NCI-H187 (cell line): ENCODE measurements around the gene SLC7A8.

Experiments used
- DNase-seq, 2 experiments: peaks; one replicate each; lab custom pipeline; 2025; lab: John Stamatoyannopoulos, UW

The SLC7A8 gene

GRCh38 chr14:23154964-23155587 lies 28.4 kb downstream of the SLC7A8 start:
- no peak for DNase-seq

- no peak for DNase-seq
Measured at GRCh38 chr14:23153851-23154796, 29.3 kb downstream of the SLC7A8 start.

GRCh38 chr14:23151342-23151741 lies 32.1 kb downstream of the SLC7A8 start:
- DNase-seq, result no peak

GRCh38 chr14:23149745-23150144 lies 33.7 kb downstream of the SLC7A8 start:
- DNase-seq, result no peak

- DNase-seq, result no peak
Measured at GRCh38 chr14:23148591-23149249, 34.7 kb downstream of the SLC7A8 start.

- no peak for DNase-seq
Measured at GRCh38 chr14:23147676-23148075, 35.8 kb downstream of the SLC7A8 start.

GRCh38 chr14:23146980-23147379 lies 36.5 kb downstream of the SLC7A8 start:
- no peak for DNase-seq

- no peak for DNase-seq
Measured at GRCh38 chr14:23146351-23146910, 37.0 kb downstream of the SLC7A8 start.

GRCh38 chr14:23145794-23146350 lies 37.6 kb downstream of the SLC7A8 start:
- no peak for DNase-seq

- no peak for DNase-seq
Measured at GRCh38 chr14:23143911-23144310, 39.5 kb downstream of the SLC7A8 start.

GRCh38 chr14:23142826-23143225 lies 40.6 kb downstream of the SLC7A8 start:
- no peak for DNase-seq

GRCh38 chr14:23141706-23142444 lies 41.6 kb downstream of the SLC7A8 start:
- no peak for DNase-seq

GRCh38 chr14:23140371-23140770 lies 43.1 kb downstream of the SLC7A8 start:
- no peak for DNase-seq

GRCh38 chr14:23139874-23140273 lies 43.6 kb downstream of the SLC7A8 start:
- no peak for DNase-seq

- DNase-seq, result no peak
Measured at GRCh38 chr14:23137813-23138535, 45.5 kb downstream of the SLC7A8 start.

- DNase-seq, result no peak
Measured at GRCh38 chr14:23137192-23137812, 46.2 kb downstream of the SLC7A8 start.

- no peak for DNase-seq
Measured at GRCh38 chr14:23136566-23137133, 46.8 kb downstream of the SLC7A8 start.

GRCh38 chr14:23132970-23133369 lies 50.5 kb downstream of the SLC7A8 start:
- DNase-seq, result no peak

GRCh38 chr14:23131482-23131881 lies 52.0 kb downstream of the SLC7A8 start:
- DNase-seq, result no peak

- no peak for DNase-seq
Measured at GRCh38 chr14:23130871-23131270, 52.6 kb downstream of the SLC7A8 start.
